ENCODE data around the gene ACTG2. TPM values are rescaled to one million over a fixed set of nuclear protein-coding genes. Genes with fewer than 3 reads are reported as not detected.

ACTG2 gene
- total RNA-seq, 1 experiment from 2014 or later, result 1.5 TPM

DNA sequence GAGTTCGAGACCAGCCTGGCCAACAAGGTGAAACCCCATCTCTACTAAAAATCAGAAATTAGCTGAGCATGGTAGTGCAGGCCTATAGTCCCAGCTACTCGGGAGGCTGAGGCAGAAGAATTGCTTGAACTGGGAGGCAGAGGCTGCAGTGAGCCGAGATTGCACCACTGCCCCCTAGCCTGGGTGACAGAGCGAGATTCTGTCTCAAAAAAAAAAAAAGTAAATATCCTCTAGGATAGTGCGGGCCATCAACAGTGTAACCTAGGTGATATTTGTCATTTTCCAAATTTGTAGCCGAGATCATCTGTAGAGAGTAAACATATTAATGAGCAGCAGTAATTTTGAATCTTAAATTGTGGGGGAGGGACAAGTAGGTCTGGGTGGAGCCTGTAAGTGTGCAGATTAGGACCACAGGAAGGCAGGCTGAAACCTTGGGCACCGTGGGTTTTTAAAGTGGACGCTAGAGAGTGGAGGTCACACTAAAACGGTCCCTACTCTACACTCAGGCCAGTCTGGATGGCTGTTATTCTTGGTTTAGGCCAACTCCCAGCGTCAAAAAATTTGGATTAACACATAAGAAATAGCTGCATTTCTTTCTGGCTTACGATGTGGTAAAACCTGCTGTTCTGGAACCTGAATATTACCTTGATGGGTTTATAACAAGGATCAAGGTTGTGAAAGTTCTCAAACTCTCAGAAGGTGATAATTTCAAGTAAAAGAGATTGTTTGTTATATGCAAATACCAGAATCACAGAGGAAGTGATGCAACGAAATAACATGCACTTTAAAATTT is 69.2 kb downstream of the ACTG2 start:
- H3K4me1 ChIP-seq (ENCODE audit: insufficient read depth, low read length), result no peaks in the 10 kb centered on the region
- H4K8ac ChIP-seq (replicated peaks; ENCODE audit: insufficient read length, low read depth, low read length), result no peak overlapping the region
- H3K79me1 ChIP-seq (ENCODE audit: insufficient read depth, low read depth, low read length, poor library complexity, severe bottlenecking), result no peaks in the 10 kb centered on the region
- H2BK120ac ChIP-seq (ENCODE audit: low read depth, low read length, poor library complexity, severe bottlenecking), result no peak overlapping the region
- no peaks in the 10 kb centered on the region for H3K4me1 Mint-ChIP-seq
- no peak overlapping the region for H3T11ph ChIP-seq (ENCODE audit: low read length)
- H3K27ac ChIP-seq (ENCODE audit: insufficient read length, low read depth, low read length), result no peak overlapping the region
- no peak overlapping the region for H2AK5ac ChIP-seq (ENCODE audit: insufficient read length, low read length)
- no peak overlapping the region for H2BK12ac ChIP-seq (ENCODE audit: insufficient read length, low read depth, low read length)
- peaks cover 15 to 26% (median 24%) of the 10 kb centered on the region in 3 experiments; a peak in 6 of 7 replicates for H3K36me3 Mint-ChIP-seq (ENCODE audit: insufficient read depth in 1 of 3, low read depth in 3 of 3)
- no peak overlapping the region for H3K27ac Mint-ChIP-seq
- no peaks in the 10 kb centered on the region for H4K20me1 ChIP-seq (ENCODE audit: control insufficient read depth, insufficient read depth, insufficient read length)
- TF ChIP-seq, protein P1, sequence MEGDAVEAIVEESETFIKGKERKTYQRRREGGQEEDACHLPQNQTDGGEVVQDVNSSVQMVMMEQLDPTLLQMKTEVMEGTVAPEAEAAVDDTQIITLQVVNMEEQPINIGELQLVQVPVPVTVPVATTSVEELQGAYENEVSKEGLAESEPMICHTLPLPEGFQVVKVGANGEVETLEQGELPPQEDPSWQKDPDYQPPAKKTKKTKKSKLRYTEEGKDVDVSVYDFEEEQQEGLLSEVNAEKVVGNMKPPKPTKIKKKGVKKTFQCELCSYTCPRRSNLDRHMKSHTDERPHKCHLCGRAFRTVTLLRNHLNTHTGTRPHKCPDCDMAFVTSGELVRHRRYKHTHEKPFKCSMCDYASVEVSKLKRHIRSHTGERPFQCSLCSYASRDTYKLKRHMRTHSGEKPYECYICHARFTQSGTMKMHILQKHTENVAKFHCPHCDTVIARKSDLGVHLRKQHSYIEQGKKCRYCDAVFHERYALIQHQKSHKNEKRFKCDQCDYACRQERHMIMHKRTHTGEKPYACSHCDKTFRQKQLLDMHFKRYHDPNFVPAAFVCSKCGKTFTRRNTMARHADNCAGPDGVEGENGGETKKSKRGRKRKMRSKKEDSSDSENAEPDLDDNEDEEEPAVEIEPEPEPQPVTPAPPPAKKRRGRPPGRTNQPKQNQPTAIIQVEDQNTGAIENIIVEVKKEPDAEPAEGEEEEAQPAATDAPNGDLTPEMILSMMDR (conservative IDR thresholded peaks at IDR 0.05), result peak; percentile 43; the same call in 2 of the 3 replicates
- H2BK15ac ChIP-seq (ENCODE audit: low read depth, low read length), result no peak overlapping the region
- H4K91ac ChIP-seq (ENCODE audit: insufficient read length, low read depth, low read length), result no peak overlapping the region
- peaks cover 11% of the 10 kb centered on the region; the same call in 1 of the 2 replicates for H3K27me3 Mint-ChIP-seq (ENCODE audit: low read depth)
- H3K79me2 ChIP-seq (ENCODE audit: insufficient read depth, low read length), result no peaks in the 10 kb centered on the region
- H3K23me2 ChIP-seq (ENCODE audit: insufficient read length, low read depth, low read length, poor library complexity, severe bottlenecking), result no peaks in the 10 kb centered on the region
- H3K27me3 ChIP-seq (ENCODE audit: insufficient read depth, low read length), result no peaks in the 10 kb centered on the region
- no peak overlapping the region for H3K4me2 ChIP-seq (ENCODE audit: insufficient read depth, insufficient read length, low read length)
- WGBS (ENCODE audit: extremely low coverage, insufficient read length, low lambda C conversion rate), result no CpG with 5 or more reads among the region's 12 CpGs
- no peak overlapping the region for H3K14ac ChIP-seq (ENCODE audit: insufficient read depth, low read length)
- no peak overlapping the region for H2AFZ ChIP-seq (ENCODE audit: low read length)
- H2BK20ac ChIP-seq (ENCODE audit: low read depth, low read length, poor library complexity, severe bottlenecking), result no peak overlapping the region
- H3K4ac ChIP-seq (ENCODE audit: low read depth, low read length), result no peak overlapping the region
- no peak overlapping the region for H3K56ac ChIP-seq (ENCODE audit: insufficient read length, low read depth, low read length)
- no peak overlapping the region for H2BK5ac ChIP-seq (ENCODE audit: insufficient read length, low read length)
- no peak overlapping the region for H3K23ac ChIP-seq (ENCODE audit: insufficient read length, low read depth, low read length)
- H3K9ac ChIP-seq (ENCODE audit: extremely low read depth, insufficient read length, low read length), result no peak overlapping the region
- H3K18ac ChIP-seq (ENCODE audit: insufficient read length, low read depth, low read length), result no peak overlapping the region
- no peak for DNase-seq
- H3K9me3 Mint-ChIP-seq, result no peaks in the 10 kb centered on the region
- H3K4me3 Mint-ChIP-seq, result no peak overlapping the region
- no peak overlapping the region for H4K5ac ChIP-seq (ENCODE audit: insufficient read length, low read depth, low read length)
- H3K9me3 ChIP-seq (ENCODE audit: control insufficient read depth, low read depth, low read length), result no peaks in the 10 kb centered on the region

Measured in H9 (cell line).